Ishikawa (cell line): ENCODE measurements around the gene C1orf50.

Experiments
- CREB1 ChIP-seq: IDR thresholded peaks from 2 replicates; pipeline ENCODE4 v1.6.1; 2012; ENCODE audit warnings: low read depth
- EP300 ChIP-seq: IDR thresholded peaks from 2 replicates; pipeline ENCODE4 v1.6.1; 2012; ENCODE audit warnings: borderline replicate concordance
- FOXM1 ChIP-seq: IDR thresholded peaks from 2 replicates; pipeline ENCODE4 v1.6.1; 2012; ENCODE audit warnings: low read depth, borderline replicate concordance
- MAX ChIP-seq: IDR thresholded peaks from 2 replicates; pipeline ENCODE4 v1.6.1; 2012
- RAD21 ChIP-seq: IDR thresholded peaks from 2 replicates; pipeline ENCODE4 v1.6.1; 2012; ENCODE audit warnings: low read depth
- TAF1 ChIP-seq: IDR thresholded peaks from 2 replicates; pipeline ENCODE4 v1.6.1; 2012; ENCODE audit warnings: low read depth, mild to moderate bottlenecking
- TCF12 ChIP-seq: IDR thresholded peaks from 2 replicates; pipeline ENCODE4 v1.6.1; 2012; ENCODE audit warnings: low read depth
- TEAD4 ChIP-seq: IDR thresholded peaks from 2 replicates; pipeline ENCODE4 v1.6.1; 2012
- USF1 ChIP-seq: IDR thresholded peaks from 2 replicates; pipeline ENCODE4 v1.6.1; 2012
- ZBTB7A ChIP-seq: IDR thresholded peaks from 2 replicates; pipeline ENCODE4 v1.6.1; 2012; ENCODE audit warnings: low read depth

- TF ChIP-seq CREB1 (no peak), USF1 (no peak), MAX (no peak), ZBTB7A (no peak), TEAD4 (no peak), EP300 (no peak), RAD21 (no peak), FOXM1 (no peak), TCF12 (no peak), TAF1 (no peak)
Observed at GRCh38 chr1:42824481-42825035, 57.5 kb downstream of the C1orf50 start.
